GF-D8 (cell line): ENCODE results near the gene ZNF83.
A peak's percentile ranks its signal among the peaks of the same experiment; 100 is the strongest.
"Not testable (repeated sequence)": the region's sequence is repeated elsewhere in the genome, so short reads cannot be mapped to it uniquely, and the experiment has no call there.

Experiments used
- DNase-seq: peaks from one replicate; lab custom pipeline; 2025; lab: John Stamatoyannopoulos, UW

ZNF83 gene

GRCh38 chr19:52637718-52638585, at the start of gene ZNF83:
ZNF83 (minus strand) TSS chr19:52638355.
- peak; percentile 56 for DNase-seq

DNA sequence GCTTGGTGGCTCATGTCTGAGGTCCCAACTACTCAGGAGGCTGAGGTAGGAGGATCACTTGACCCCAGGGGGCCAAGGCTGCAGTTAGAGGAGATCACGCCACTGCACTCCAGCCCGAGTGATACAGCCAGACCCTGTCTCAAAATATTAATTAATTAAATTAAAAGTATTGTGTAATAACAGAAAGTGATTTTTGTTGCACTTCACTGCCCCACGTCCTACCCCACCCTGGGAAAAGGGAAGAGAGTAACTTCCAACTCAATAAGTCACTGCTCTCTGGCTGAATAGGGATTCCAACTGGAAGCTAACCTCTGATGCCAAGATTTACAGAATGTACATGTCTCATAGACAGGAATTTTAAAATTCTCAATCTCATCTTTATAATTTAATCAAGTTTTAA, 49.5 kb upstream of the ZNF83 start:
- DNase-seq: no peak

DNA sequence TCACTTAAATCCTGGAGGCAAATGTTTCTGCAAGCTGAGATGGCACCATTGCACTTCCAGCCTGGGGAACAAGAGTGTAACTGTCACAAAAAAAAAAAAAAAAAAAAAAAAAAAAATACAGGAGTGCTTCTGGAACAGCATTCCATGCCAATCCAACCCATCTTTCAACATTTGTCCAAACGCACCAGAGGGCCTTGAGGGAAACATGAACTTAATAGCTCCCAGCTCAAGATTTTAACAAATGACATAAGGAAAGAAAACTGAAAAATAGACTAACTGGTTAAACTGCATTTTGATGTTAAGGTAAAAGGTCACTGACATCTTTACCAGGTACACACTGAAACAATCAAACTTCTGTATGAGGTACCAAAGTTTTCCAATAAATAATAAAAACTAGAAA, 47.7 kb upstream of the ZNF83 start:
- no peak for DNase-seq

DNA sequence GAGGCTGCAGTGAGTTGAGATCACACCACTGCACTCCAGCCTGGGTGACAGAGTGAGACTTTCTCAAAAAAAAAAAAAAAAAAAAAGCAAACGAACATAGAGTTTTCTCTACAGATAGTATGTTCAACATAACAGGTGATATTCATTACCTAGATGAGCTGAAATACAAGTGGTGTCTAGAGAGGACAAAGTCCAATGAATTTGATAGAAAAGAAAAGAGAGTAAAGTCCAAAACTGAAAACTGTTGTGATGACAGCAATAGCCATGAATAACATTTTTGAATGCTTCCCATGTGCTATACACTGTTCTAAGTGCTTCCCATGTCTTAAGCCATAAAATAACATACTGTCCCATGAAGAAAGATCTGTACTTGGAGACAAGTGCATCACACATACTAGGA, 43.1 kb upstream of the ZNF83 start:
- not testable (repeated sequence) for DNase-seq

DNA sequence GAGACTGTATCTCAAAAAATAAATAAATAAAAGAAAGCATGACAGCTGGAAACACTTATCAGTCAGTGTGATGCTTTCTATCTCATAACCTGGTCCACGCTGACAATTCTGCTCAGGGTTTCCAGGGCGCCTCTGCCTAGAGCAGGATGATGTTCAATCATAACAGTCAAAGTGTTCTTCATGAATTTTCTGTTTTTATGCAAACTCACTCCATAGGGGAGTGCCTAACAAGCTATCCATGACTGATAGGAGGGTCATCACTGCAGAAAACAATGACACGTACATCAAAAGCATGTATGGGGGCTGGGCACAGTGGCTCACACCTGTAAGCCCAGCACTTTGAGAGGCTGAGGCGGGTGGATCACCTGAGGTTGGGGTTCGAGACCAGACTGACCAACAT, 41.4 kb upstream of the ZNF83 start:
- DNase-seq: no peak

- not testable (repeated sequence) for DNase-seq
Measured at GRCh38 chr19:52675239-52675638, 37.1 kb upstream of the ZNF83 start.

DNA sequence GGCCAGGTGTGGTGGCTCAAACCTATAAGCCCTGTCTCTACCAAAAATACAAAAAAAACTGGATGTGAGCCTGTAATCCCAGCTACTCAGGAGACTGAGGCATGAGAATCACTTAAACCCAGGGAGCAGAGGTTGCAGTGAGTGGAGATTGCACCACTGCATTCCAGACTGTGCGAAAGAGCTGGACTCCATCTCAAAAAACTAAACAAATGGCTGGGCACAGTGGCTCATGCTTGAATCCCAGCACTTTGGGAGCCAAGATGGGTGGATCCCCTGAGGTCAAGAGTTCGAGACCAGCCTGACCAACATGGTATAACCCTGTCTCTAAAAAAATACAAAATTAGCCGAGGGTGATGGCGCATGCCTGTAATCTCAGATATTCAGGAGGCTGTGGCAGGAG, 34.9 kb upstream of the ZNF83 start:
- no peak for DNase-seq

DNA sequence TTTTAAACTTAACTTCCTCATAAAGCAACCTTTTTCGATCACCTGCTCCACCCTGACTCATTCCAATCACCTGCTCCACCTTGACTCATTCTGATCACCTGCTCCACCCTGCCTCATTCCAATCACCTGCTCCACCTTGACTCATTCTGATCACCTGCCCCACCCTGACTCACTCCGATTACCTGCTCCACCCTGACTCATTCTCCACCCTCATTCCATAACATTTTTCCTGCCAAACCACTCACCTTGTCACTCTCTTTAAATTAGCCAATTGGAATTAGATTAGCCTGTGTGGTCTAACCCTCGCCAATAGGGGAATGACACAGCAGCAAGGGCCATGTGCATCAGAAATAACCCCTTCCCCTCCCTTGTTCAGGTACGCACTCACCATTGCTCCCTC, 31.9 kb upstream of the ZNF83 start:
- DNase-seq: no peak

DNA sequence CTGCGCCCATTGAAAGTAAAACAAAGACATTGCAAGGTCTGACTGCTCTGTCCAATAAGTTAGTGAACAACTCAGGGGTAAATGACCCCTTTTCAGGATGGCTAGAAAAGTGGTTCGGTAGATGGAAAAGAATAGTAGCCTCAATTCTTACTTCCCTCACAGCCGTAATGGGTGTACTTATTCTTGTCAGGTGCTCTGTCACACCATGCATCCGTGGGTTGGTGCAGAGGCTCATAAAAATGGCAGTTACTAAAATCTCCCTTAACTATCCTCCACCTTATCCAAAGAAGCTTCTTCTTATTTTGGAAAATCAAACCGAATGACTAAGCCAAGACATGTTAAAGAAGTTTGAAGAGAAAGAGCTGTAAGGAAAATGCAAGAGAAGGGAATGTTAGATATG, 31.4 kb upstream of the ZNF83 start:
- no peak for DNase-seq

DNA sequence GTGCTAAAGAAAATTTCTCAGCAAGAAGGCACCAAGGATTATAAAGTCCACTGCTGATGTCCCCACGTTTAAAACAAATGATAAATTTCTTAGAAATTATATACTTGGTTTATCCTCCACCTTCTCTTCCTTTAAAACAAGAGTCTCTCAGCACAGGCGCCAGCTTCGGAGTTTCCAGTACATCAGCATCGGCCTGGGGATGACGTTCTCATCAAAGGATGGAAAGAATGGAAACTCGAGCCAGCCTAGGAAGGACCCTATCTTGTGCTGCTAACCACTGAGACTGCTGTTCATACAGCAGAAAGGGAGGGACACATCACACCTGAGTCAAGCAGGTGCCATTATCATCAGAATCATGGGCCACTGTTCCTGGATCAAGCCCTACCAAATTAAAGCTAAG, 29.8 kb upstream of the ZNF83 start:
- DNase-seq: no peak

- DNase-seq: no peak
Measured at GRCh38 chr19:52666506-52666905, 28.4 kb upstream of the ZNF83 start.

DNA sequence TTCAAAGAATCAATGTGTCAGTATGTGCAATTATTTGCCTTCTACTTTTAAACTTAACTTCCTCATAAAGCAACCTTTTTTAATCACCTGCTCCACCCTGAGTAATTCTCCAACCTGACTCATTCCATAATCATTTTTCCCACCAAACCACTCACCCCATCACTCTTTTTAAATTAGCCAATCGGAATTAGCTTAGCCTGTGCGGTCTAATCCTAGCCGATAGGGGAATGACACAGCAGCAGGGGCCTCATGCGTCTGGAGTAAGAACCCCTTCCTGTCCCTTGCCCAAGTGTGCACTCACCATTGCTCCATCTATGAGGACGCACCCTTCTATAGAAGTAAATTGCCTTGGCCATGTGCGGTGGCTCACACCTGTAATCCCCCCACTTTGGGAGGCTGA, 27.4 kb upstream of the ZNF83 start:
- DNase-seq: no peak

DNA sequence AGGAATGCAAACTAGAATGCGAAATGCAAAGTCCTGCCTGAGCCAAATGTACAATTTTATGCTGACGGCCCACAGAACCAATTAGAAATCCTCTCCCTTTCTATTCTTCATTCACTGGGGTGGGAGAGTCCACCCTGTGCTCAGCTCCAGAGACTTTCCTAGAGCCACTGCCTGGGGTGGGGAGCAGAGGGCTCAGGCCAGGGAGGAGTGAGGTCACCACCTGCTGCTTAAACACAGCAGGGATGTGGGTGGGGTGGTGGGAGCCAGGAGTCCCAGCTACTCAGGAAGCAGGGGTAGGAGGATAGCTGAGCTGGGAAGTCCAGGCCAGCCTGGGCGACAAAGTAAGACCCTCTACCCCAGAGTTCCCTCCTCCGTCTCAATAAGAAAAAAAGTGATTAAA, 26.9 kb upstream of the ZNF83 start:
- DNase-seq: no peak

GRCh38 chr19:52664461-52664860, 26.3 kb upstream of the ZNF83 start:
- DNase-seq: no peak

DNA sequence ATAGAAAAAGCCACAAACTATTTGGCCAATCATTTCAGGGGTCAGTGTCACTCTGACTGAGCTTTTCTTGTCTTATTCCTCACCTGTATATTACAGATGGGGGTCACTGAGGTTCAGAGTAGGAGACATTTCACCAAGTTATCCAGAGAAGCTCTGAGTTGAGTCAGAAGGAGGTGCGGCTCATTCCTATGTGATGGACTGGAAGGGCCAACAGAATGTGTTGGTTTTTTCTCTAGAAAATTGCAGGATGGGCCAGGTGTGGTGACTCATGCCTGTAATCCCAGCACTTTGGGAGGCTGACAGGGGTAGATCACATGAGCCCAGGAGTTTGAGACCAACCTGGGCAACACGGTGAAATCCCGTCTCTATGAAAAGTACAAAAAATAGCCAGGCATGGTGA, 24.5 kb upstream of the ZNF83 start:
- no peak for DNase-seq

- no peak for DNase-seq
Measured at GRCh38 chr19:52660981-52661380, 22.8 kb upstream of the ZNF83 start.

GRCh38 chr19:52659013-52659412, 20.9 kb upstream of the ZNF83 start:
- DNase-seq: no peak

DNA sequence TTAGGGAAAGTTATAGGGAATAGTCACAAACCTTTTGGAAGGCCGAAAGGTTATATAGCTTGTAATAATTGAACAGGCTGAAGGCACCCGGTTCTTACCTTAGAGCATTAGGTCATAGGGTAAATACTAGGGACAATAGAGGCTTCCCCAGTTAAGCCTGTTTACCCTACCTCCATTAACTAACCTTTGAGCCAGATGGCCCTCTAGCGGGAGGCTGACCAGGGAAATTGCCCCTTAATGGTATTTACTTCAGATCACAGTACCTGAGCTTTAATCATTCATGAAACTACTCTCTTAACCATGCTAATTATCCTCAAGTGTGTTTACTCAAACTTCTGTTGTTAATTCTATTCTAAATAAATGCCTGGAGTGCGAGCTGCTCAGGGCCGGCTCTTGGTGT, 20.4 kb upstream of the ZNF83 start:
- DNase-seq: no peak

GRCh38 chr19:52653161-52653560, 15.0 kb upstream of the ZNF83 start:
- no peak for DNase-seq

DNA sequence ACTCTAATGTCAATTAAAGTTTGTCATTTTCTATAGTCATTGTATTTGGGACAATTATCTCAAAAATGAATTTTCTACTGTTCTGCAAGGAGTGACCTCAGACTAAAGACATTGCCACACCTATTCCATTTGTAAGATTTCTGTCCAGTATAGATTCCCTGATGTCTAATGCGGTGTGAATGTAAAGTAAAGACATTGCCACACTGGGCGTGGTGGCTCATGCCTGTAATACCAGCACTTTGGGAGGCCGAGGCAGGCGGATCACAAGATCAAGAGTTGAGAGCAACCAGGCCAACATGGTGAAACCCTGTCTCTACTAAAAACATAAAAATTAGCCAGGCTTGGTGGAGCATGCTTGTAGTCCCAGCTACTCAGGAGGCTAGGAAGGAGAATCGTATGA, 13.8 kb upstream of the ZNF83 start:
- no peak for DNase-seq

GRCh38 chr19:52648336-52649016, 10.3 kb upstream of the ZNF83 start:
- no peak for DNase-seq

DNA sequence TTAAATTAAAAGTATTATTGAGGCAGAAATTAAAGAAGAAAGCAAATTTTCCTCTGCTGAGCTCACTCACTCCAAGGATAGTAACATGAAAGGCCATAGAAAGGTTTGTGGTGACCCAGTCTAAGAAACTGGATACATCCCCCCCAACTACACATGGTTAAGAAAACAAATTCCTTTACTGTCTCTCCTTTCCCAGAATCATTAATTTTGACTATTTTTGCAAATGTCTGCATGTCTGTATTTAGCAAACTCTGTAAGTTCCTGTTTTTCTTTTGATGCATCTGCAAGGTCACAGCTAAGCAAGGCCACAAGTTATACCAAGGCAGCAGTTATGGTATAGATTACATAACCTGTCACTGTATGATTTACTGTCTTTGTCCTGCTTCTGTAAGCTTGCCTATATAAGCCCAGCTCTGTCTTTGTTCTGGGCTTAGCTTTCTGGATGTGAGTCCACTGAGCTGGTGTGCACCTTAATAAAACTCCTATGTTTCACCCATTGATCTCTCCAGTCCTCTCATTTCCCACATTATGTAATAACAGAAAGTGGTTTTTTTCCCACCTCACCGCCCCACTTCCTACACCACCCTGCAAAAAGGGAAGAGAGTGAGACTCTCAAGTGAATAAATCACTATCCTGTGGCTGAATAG, 8.5 kb upstream of the ZNF83 start:
- peak; percentile 88 for DNase-seq

DNA sequence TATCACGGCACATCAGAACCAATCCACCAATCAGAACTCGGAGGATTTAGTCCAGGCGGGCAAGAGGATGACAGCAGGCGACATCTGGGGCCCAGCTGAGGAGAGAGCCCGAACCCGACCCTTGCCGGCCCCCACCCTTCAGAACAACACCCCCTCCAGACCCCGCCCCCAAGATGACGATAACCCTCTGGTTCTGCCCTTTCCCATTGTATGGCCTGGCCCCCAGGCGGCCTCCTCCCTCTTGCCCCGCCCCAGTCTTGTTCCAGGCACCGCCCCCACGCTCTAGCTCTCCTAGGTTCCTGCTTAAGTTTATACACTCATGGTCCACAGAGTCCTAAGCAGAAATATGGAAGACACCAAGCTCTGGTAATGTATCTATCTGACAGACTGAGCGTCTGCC, 2.8 kb upstream of the ZNF83 start:
- no peak for DNase-seq
